A549 (cell line): Measurements from ENCODE around the gene HGF. TPM values are rescaled to one million over a fixed set of nuclear protein-coding genes. Genes with fewer than 3 reads are reported as not detected.
"Not testable (repeated sequence)": the region's sequence is repeated elsewhere in the genome, so short reads cannot be mapped to it uniquely, and the experiment has no call there.

Source experiments
- ATAC-seq, 2 experiments: fragments of 200-7000 bp in 1 of 2; fragments of >200 bp in 1 of 2; cut with Nextera tagmentation in 1 of 2; cut with Tn5 transposase in 1 of 2; 3 replicates each; pipeline versions ENCODE4 v1.8.0 to v1.9.1; 2018 to 2020; ENCODE audit warnings: mild to moderate bottlenecking in 1 of 2, moderate library complexity in 1 of 2
- CTCF ChIA-PET: fragments of 300-600 bp; sonication (Branson Sonifier 250); formaldehyde crosslinking; extraction: SDS; loops from one replicate; lab custom pipeline; 2021; ENCODE audit warnings: antibody characterized with exemption, inconsistent platforms; lab: Yijun Ruan, JAX
- POLR2A ChIA-PET: fragments of 350-600 bp; formaldehyde crosslinking; extraction: SDS; loops from one replicate; lab custom pipeline; 2021; ENCODE audit warnings: antibody characterized with exemption, inconsistent platforms; lab: Yijun Ruan, JAX
- DNase-seq, 2 experiments: peaks; one replicate each; pipeline versions ENCODE4 v3.0.0 to v3.0.0-alpha.2; 2011 to 2016; ENCODE audit warnings: low read depth in 1 of 2, low spot score in 1 of 2
- FAIRE-seq: peaks from 2 replicates; lab custom pipeline; 2011; peaks lifted over from hg19 to GRCh38; lab: Jason Lieb, UNC
- H3K27ac ChIP-seq, 2 experiments: fragments of >200 bp; sonication (Bioruptor Twin); formaldehyde crosslinking; 3 replicates each; pipeline ENCODE4 v1.5.1; 2016 to 2017
- H3K4me1 ChIP-seq: fragments of >200 bp; sonication (Bioruptor Twin); formaldehyde crosslinking; 3 replicates; pipeline ENCODE4 v1.6.1; 2016
- H3K4me2 ChIP-seq: fragments of >200 bp; sonication (Bioruptor Twin); formaldehyde crosslinking; 3 replicates; pipeline ENCODE4 v1.6.1; 2016
- H3K4me3 ChIP-seq: fragments of >200 bp; sonication (Bioruptor Twin); formaldehyde crosslinking; 3 replicates; pipeline ENCODE4 v1.5.1; 2016
- H3K9me3 ChIP-seq: fragments of >200 bp; sonication (Bioruptor Twin); formaldehyde crosslinking; 3 replicates; pipeline ENCODE4 v1.6.1; 2016
- CEBPB ChIP-seq, 2 experiments: fragments of >200 bp in 1 of 2; sonication (Bioruptor Twin) in 1 of 2; formaldehyde crosslinking in 1 of 2; IDR thresholded peaks; 2 replicates each; pipeline ENCODE4 v1.6.1; 2012 to 2016
- EP300 ChIP-seq, 2 experiments: fragments of >200 bp; sonication (Bioruptor Twin); formaldehyde crosslinking; IDR thresholded peaks; 2 replicates in 1 of 2; 3 replicates in 1 of 2; pipeline ENCODE4 v1.6.1; 2016 to 2017
- FOSB ChIP-seq: fragments of 250-450 bp; sonication (Bioruptor Pico); IDR thresholded peaks from 2 replicates; pipeline ENCODE4 v1.5.0; 2020; ENCODE audit warnings: mild to moderate bottlenecking, moderate library complexity
- HEYL ChIP-seq: fragments of 250-450 bp; sonication (Bioruptor Pico); IDR thresholded peaks from 2 replicates; pipeline ENCODE4 v1.8.0; 2021; ENCODE audit warnings: mild to moderate bottlenecking, moderate library complexity
- HOXB13 ChIP-seq: fragments of 250-450 bp; sonication (Bioruptor Pico); IDR thresholded peaks from 2 replicates; pipeline ENCODE4 v1.5.0; 2020; ENCODE audit warnings: low read depth, mild to moderate bottlenecking, moderate library complexity
- HOXB5 ChIP-seq: fragments of 250-450 bp; sonication (Bioruptor Pico); IDR thresholded peaks from 2 replicates; pipeline ENCODE4 v1.5.0; 2020; ENCODE audit warnings: mild to moderate bottlenecking, moderate library complexity
- JUN ChIP-seq, 2 experiments: fragments of >200 bp; sonication (Bioruptor Twin); formaldehyde crosslinking; IDR thresholded peaks; 2 replicates in 1 of 2; 3 replicates in 1 of 2; pipeline ENCODE4 v1.6.1; 2016 to 2017
- NFE2L2 ChIP-seq: fragments of 150-350 bp; conservative IDR thresholded peaks from 2 replicates; pipeline ENCODE4 v1.6.1; 2014; ENCODE audit warnings: low read length
- RAD21 ChIP-seq, 2 experiments: fragments of >200 bp in 1 of 2; sonication (Bioruptor Twin) in 1 of 2; formaldehyde crosslinking in 1 of 2; IDR thresholded peaks in 1 of 2; conservative IDR thresholded peaks in 1 of 2; 2 replicates in 1 of 2; 3 replicates in 1 of 2; pipeline ENCODE4 v1.6.1; 2012 to 2018; ENCODE audit warnings: inconsistent platforms in 1 of 2
- RNF2 ChIP-seq: fragments of 200-600 bp; sonication (generic); IDR thresholded peaks from 2 replicates; pipeline ENCODE4 v1.6.1; 2016; ENCODE audit warnings: low read depth, mild to moderate bottlenecking, antibody characterized with exemption, moderate library complexity, borderline replicate concordance
- SMC3 ChIP-seq: fragments of >200 bp; sonication (Bioruptor Twin); formaldehyde crosslinking; IDR thresholded peaks from 3 replicates; pipeline ENCODE4 v1.6.1; 2018; ENCODE audit warnings: inconsistent platforms
- ZNF302 ChIP-seq: fragments of 250-450 bp; sonication (Bioruptor Pico); IDR thresholded peaks from 2 replicates; pipeline ENCODE4 v1.9.0; 2021; ENCODE audit warnings: inconsistent platforms, mild to moderate bottlenecking, moderate library complexity
- WGBS: methylation state at CpG from one replicate; pipeline ENCODE4 v1.1.6; 2017; ENCODE audit errors: missing lambda C conversion rate; 5-methylcytosine and 5-hydroxymethylcytosine counted together
- polyA plus RNA-seq, 4 experiments: library from polyadenylated mRNA; depleted of rRNA in 3 of 4; stranded (reverse); fragments of >200 nt; fragmentation: RNase III in 1 of 4; extraction: RNeasy Plus Mini Kit Qiagen cat#74134 plus additional on column Dnase treatment in 1 of 4; gene quantifications; 2 replicates in 3 of 4; 3 replicates in 1 of 4; pipeline ENCODE4 v1.2.3, GENCODE V29; 2011 to 2017
- TF ChIP-seq, protein P1 (sequence below): IDR thresholded peaks from 2 replicates; pipeline ENCODE4 v1.6.1; 2012; ENCODE audit warnings: low read depth, borderline replicate concordance
- TF ChIP-seq, protein P2 (sequence below): fragments of 450-650 bp; IDR thresholded peaks from 2 replicates; pipeline ENCODE4 v1.6.1; 2014; ENCODE audit warnings: antibody characterized with exemption
- TF ChIP-seq, protein P3 (sequence below): fragments of 200-600 bp; sonication (generic); IDR thresholded peaks from 2 replicates; pipeline ENCODE4 v1.6.1; 2016; ENCODE audit warnings: antibody characterized with exemption, mild to moderate bottlenecking, moderate library complexity
- TF ChIP-seq, protein P4 (sequence below): fragments of 250-450 bp; sonication (Bioruptor Pico); IDR thresholded peaks from 2 replicates; pipeline ENCODE4 v1.5.0; 2020; ENCODE audit warnings: low read depth, mild to moderate bottlenecking, moderate library complexity
- TF ChIP-seq, protein P5 (sequence below): fragments of >200 bp; sonication (Bioruptor Twin); formaldehyde crosslinking; IDR thresholded peaks from 3 replicates; pipeline ENCODE4 v1.6.1; 2016

The HGF gene
- polyA plus RNA-seq, 2 of the 4 experiments (the other 2 are of a cell fraction) = 0.06 to 0.31 TPM

DNA sequence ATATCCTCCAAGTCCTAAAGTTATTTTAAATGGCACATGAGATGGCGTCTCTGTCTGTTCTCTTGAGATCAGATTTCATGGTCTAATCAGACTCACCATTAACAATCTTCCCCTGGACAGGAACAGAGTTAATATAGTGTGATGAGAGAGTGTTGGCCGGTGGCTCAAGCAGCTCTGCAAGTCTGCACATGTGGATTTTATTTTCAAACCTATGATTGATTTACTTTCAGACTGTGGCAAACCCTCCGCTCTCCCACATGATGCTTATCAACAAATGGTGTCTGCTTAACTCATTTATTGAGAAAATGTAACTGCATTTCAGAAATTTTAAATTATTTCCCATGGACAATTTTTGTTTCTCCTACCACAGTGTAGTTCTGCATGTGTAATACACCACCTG, 46.5 kb upstream of the HGF start (continued):
- no peak for TF ChIP-seq NFE2L2
- TF ChIP-seq, all 56 proteins: peak for 0

DNA sequence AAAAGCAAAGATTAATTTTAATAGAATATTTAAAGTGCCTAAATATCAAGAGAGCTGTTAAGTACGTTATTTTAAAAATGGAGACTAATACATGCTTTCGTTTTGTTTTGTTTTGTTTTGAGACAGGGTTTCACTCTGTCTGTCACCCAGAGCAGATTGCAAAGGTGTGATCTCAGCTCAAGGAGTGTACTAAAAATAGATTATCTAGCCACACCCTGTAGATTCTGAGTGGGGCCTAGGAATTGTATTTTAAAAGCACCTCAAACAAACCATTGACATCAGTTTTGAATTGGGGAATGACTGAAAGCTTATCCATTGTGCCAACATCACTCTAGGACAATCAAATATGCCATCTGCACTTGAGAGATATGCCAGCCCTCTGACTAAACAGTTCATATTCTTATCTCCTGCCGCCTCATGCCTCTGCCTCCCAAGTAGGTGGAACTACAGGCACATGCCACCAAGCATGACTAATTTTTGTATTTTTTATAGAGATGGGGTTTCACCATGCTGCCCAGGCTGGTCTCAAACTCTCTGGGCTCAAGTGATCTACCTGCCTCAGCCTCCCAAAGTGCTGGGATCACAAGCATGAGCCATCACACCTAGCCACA, 43.1 kb upstream of the HGF start:
- DNase-seq, H3K4me3 ChIP-seq, H3K27ac ChIP-seq, H3K9me3 ChIP-seq, H3K4me1 ChIP-seq, H3K4me2 ChIP-seq, FAIRE-seq, ATAC-seq, POLR2A ChIA-PET: not testable (repeated sequence)
- 64% methylated on average over 3 of the region's 3 CpGs for WGBS
- CTCF ChIA-PET = interaction anchor here (1.9 kb wide), 1 partner anchor 37 kb away, joined by 5 read pairs; no protein-coding TSS in a partner anchor

DNA sequence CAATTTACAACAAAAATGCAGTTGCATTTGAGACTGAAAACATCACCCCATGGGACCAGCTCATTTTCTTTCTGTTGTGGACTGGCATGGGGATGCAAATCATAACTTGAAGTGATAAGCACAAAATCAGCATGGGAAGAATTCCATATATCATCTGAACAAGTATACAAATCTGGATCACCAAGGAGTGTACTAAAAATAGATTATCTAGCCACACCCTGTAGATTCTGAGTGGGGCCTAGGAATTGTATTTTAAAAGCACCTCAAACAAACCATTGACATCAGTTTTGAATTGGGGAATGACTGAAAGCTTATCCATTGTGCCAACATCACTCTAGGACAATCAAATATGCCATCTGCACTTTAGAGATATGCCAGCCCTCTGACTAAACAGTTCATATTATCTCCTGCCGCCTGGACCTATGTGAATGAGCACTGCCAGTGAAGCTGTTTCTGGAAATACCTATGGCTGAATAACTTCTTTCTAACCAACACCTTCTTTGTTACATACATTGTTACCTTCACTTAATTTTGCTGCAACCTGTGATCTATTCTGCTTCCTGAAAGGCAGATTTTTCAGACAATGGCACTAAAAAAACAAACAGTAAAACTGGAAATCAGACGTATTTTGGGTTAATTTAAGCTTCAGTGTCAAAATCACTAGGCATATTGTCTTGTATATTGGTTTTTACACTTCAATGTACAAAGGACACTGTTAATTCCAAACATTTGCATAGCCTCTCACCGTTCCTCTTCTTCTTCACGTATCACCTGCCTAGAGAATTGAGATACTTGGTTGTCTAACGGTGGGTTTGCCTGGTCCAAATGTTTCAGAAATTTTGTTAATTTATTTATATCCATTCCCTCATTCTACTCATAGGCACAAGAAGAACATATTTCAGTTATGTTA, 42.4 kb upstream of the HGF start:
- Histone ChIP-seq H3K4me1 (no peaks in the 10 kb centered on the region), H3K27ac (no peak overlapping the region), H3K9me3 (no peaks in the 10 kb centered on the region), H3K4me3 (no peak overlapping the region), H3K4me2 (no peak overlapping the region)
- ChIA-PET POLR2A (no interaction called here), CTCF (interaction anchor here (1.9 kb wide), 1 partner anchor 37 kb away, joined by 5 read pairs; no protein-coding TSS in a partner anchor)
- WGBS = 86% methylated on average over 5 of the region's 5 CpGs
- DNase-seq (no peak), ATAC-seq (no peak), FAIRE-seq (no peak)
- TF ChIP-seq HOXB5 (CRISPR knock-in tag) (no peak), SMC3 (no peak), RNF2 (no peak), ZNF302 (CRISPR knock-in tag) (no peak), JUN (IDR thresholded peaks at IDR 0.05) (no peak), HOXB13 (CRISPR knock-in tag) (no peak), HEYL (no peak), CEBPB (IDR thresholded peaks at IDR 0.05) (no peak), RAD21 (conservative IDR thresholded peaks at IDR 0.05 in 1 of 2, IDR thresholded peaks at IDR 0.05 in 1 of 2) (no peak), EP300 (IDR thresholded peaks at IDR 0.05) (no peak), FOSB (CRISPR knock-in tag) (no peak)
- TF ChIP-seq, protein P1, sequence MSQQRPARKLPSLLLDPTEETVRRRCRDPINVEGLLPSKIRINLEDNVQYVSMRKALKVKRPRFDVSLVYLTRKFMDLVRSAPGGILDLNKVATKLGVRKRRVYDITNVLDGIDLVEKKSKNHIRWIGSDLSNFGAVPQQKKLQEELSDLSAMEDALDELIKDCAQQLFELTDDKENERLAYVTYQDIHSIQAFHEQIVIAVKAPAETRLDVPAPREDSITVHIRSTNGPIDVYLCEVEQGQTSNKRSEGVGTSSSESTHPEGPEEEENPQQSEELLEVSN = no peak
- TF ChIP-seq, protein P2, sequence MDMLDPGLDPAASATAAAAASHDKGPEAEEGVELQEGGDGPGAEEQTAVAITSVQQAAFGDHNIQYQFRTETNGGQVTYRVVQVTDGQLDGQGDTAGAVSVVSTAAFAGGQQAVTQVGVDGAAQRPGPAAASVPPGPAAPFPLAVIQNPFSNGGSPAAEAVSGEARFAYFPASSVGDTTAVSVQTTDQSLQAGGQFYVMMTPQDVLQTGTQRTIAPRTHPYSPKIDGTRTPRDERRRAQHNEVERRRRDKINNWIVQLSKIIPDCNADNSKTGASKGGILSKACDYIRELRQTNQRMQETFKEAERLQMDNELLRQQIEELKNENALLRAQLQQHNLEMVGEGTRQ = no peak
- TF ChIP-seq, protein P3, sequence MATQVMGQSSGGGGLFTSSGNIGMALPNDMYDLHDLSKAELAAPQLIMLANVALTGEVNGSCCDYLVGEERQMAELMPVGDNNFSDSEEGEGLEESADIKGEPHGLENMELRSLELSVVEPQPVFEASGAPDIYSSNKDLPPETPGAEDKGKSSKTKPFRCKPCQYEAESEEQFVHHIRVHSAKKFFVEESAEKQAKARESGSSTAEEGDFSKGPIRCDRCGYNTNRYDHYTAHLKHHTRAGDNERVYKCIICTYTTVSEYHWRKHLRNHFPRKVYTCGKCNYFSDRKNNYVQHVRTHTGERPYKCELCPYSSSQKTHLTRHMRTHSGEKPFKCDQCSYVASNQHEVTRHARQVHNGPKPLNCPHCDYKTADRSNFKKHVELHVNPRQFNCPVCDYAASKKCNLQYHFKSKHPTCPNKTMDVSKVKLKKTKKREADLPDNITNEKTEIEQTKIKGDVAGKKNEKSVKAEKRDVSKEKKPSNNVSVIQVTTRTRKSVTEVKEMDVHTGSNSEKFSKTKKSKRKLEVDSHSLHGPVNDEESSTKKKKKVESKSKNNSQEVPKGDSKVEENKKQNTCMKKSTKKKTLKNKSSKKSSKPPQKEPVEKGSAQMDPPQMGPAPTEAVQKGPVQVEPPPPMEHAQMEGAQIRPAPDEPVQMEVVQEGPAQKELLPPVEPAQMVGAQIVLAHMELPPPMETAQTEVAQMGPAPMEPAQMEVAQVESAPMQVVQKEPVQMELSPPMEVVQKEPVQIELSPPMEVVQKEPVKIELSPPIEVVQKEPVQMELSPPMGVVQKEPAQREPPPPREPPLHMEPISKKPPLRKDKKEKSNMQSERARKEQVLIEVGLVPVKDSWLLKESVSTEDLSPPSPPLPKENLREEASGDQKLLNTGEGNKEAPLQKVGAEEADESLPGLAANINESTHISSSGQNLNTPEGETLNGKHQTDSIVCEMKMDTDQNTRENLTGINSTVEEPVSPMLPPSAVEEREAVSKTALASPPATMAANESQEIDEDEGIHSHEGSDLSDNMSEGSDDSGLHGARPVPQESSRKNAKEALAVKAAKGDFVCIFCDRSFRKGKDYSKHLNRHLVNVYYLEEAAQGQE = no peak
- TF ChIP-seq, protein P4, sequence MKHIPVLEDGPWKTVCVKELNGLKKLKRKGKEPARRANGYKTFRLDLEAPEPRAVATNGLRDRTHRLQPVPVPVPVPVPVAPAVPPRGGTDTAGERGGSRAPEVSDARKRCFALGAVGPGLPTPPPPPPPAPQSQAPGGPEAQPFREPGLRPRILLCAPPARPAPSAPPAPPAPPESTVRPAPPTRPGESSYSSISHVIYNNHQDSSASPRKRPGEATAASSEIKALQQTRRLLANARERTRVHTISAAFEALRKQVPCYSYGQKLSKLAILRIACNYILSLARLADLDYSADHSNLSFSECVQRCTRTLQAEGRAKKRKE (CRISPR knock-in tag) = no peak
- TF ChIP-seq, protein P5, sequence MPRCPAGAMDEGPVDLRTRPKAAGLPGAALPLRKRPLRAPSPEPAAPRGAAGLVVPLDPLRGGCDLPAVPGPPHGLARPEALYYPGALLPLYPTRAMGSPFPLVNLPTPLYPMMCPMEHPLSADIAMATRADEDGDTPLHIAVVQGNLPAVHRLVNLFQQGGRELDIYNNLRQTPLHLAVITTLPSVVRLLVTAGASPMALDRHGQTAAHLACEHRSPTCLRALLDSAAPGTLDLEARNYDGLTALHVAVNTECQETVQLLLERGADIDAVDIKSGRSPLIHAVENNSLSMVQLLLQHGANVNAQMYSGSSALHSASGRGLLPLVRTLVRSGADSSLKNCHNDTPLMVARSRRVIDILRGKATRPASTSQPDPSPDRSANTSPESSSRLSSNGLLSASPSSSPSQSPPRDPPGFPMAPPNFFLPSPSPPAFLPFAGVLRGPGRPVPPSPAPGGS = no peak
